Measurements from ENCODE around the gene ALK.

The ALK gene

GRCh38 chr2:29311458-29311857, 609.9 kb downstream of the ALK start:
- Histone ChIP-seq H3K9ac (no peak overlapping the region), H4K20me1 (0 out of 2 replicates have a peak, but pooled peaks cover 4% of the 10 kb centered on the region), H3K27ac (no peak overlapping the region), H3K4me1 (peaks cover 59% of the 10 kb centered on the region), H3K36me3 (no peaks in the 10 kb centered on the region), H3K9me3 (no peaks in the 10 kb centered on the region), H3K27me3 (no peaks in the 10 kb centered on the region), H3K4me3 (no peak overlapping the region), H3K4me2 (peak overlapping the region; percentile 74)
- TF ChIP-seq Cebpa-rat (IDR thresholded peaks at IDR 0.05), result no peak

GRCh38 chr2:29310650-29311348, 610.6 kb downstream of the ALK start:
- Histone ChIP-seq H3K4me2 (peak overlapping the region; percentile 74), H3K4me3 (no peak overlapping the region), H3K9ac (no peak overlapping the region), H3K27ac (no peak overlapping the region), H3K9me3 (no peaks in the 10 kb centered on the region), H4K20me1 (0 out of 2 replicates have a peak, but pooled peaks cover 4% of the 10 kb centered on the region), H3K36me3 (no peaks in the 10 kb centered on the region), H3K4me1 (peaks cover 53% of the 10 kb centered on the region), H3K27me3 (no peaks in the 10 kb centered on the region)
- no peak for TF ChIP-seq Cebpa-rat (IDR thresholded peaks at IDR 0.05)

- Histone ChIP-seq H3K4me3 (no peak overlapping the region), H3K36me3 (no peaks in the 10 kb centered on the region), H3K9me3 (no peaks in the 10 kb centered on the region), H3K27me3 (no peaks in the 10 kb centered on the region), H3K4me2 (no peak overlapping the region), H3K27ac (no peak overlapping the region), H3K4me1 (peaks cover 39% of the 10 kb centered on the region), H4K20me1 (no peaks in the 10 kb centered on the region), H3K9ac (no peak overlapping the region)
- TF ChIP-seq Cebpa-rat (IDR thresholded peaks at IDR 0.05), result no peak
Measured at GRCh38 chr2:29309090-29310029, 612.0 kb downstream of the ALK start.

- H3K27ac ChIP-seq, result no peak overlapping the region
- no peaks in the 10 kb centered on the region for H3K9me3 ChIP-seq
- no peak overlapping the region for H3K9ac ChIP-seq
- H3K27me3 ChIP-seq, result no peaks in the 10 kb centered on the region
- TF ChIP-seq Cebpa-rat (IDR thresholded peaks at IDR 0.05), result no peak
- no peaks in the 10 kb centered on the region for H4K20me1 ChIP-seq
- no peak overlapping the region for H3K4me3 ChIP-seq
- H3K4me2 ChIP-seq, result no peak overlapping the region
- peaks cover 29% of the 10 kb centered on the region for H3K4me1 ChIP-seq
- H3K36me3 ChIP-seq, result no peaks in the 10 kb centered on the region
Measured at GRCh38 chr2:29308366-29308765, 613.0 kb downstream of the ALK start.

GRCh38 chr2:29307519-29307918, 613.9 kb downstream of the ALK start:
- peaks cover 21% of the 10 kb centered on the region for H3K4me1 ChIP-seq
- H3K9ac ChIP-seq, result no peak overlapping the region
- H3K27me3 ChIP-seq, result no peaks in the 10 kb centered on the region
- H3K9me3 ChIP-seq, result no peaks in the 10 kb centered on the region
- H3K4me3 ChIP-seq, result no peak overlapping the region
- H3K27ac ChIP-seq, result no peak overlapping the region
- H4K20me1 ChIP-seq, result no peaks in the 10 kb centered on the region
- no peak overlapping the region for H3K4me2 ChIP-seq
- TF ChIP-seq Cebpa-rat (IDR thresholded peaks at IDR 0.05), result no peak
- H3K36me3 ChIP-seq, result no peaks in the 10 kb centered on the region

- peaks cover 3% of the 10 kb centered on the region for H3K4me1 ChIP-seq
- H3K4me3 ChIP-seq, result no peak overlapping the region
- H3K27me3 ChIP-seq, result no peaks in the 10 kb centered on the region
- no peak overlapping the region for H3K27ac ChIP-seq
- no peaks in the 10 kb centered on the region for H4K20me1 ChIP-seq
- no peak for TF ChIP-seq Cebpa-rat (IDR thresholded peaks at IDR 0.05)
- no peak overlapping the region for H3K4me2 ChIP-seq
- no peaks in the 10 kb centered on the region for H3K36me3 ChIP-seq
- no peak overlapping the region for H3K9ac ChIP-seq
- no peaks in the 10 kb centered on the region for H3K9me3 ChIP-seq
Measured at GRCh38 chr2:29305762-29306161, 615.6 kb downstream of the ALK start.

- no peaks in the 10 kb centered on the region for H3K4me1 ChIP-seq
- no peak overlapping the region for H3K9ac ChIP-seq
- H3K4me3 ChIP-seq, result no peak overlapping the region
- no peak overlapping the region for H3K27ac ChIP-seq
- H3K4me2 ChIP-seq, result no peak overlapping the region
- H4K20me1 ChIP-seq, result no peaks in the 10 kb centered on the region
- H3K36me3 ChIP-seq, result no peaks in the 10 kb centered on the region
- no peaks in the 10 kb centered on the region for H3K9me3 ChIP-seq
- H3K27me3 ChIP-seq, result no peaks in the 10 kb centered on the region
- no peak for TF ChIP-seq Cebpa-rat (IDR thresholded peaks at IDR 0.05)
Measured at GRCh38 chr2:29304399-29305060, 616.9 kb downstream of the ALK start.

GRCh38 chr2:29296585-29296984, 624.8 kb downstream of the ALK start:
- Histone ChIP-seq H3K4me1 (no peaks in the 10 kb centered on the region), H3K36me3 (no peaks in the 10 kb centered on the region), H3K4me2 (no peak overlapping the region), H3K9ac (no peak overlapping the region), H3K9me3 (no peaks in the 10 kb centered on the region), H3K27me3 (no peaks in the 10 kb centered on the region), H3K4me3 (no peak overlapping the region), H3K27ac (no peak overlapping the region), H4K20me1 (0 out of 2 replicates have a peak, but pooled peaks cover 3% of the 10 kb centered on the region)
- TF ChIP-seq Cebpa-rat (IDR thresholded peaks at IDR 0.05), result no peak

GRCh38 chr2:29295845-29296244, 625.5 kb downstream of the ALK start:
- Histone ChIP-seq H3K4me1 (no peaks in the 10 kb centered on the region), H3K36me3 (no peaks in the 10 kb centered on the region), H3K9ac (no peak overlapping the region), H3K27ac (no peak overlapping the region), H3K9me3 (no peaks in the 10 kb centered on the region), H3K4me2 (no peak overlapping the region), H3K4me3 (no peak overlapping the region), H4K20me1 (0 out of 2 replicates have a peak, but pooled peaks cover 3% of the 10 kb centered on the region), H3K27me3 (no peaks in the 10 kb centered on the region)
- TF ChIP-seq Cebpa-rat (IDR thresholded peaks at IDR 0.05), result no peak

Data from BLaER1 (cell line).